ENCODE measurements around the gene GRAP2.
A peak's percentile ranks its signal among the peaks of the same experiment; 100 is the strongest.
"Not testable (repeated sequence)": the region's sequence is repeated elsewhere in the genome, so short reads cannot be mapped to it uniquely, and the experiment has no call there.

Gene GRAP2

GRCh38 chr22:39897841-39898240 lies 3.0 kb upstream of the GRAP2 start:
- no peak for DNase-seq (ENCODE audit: low read depth in 2 of 2)

- no peak for DNase-seq (ENCODE audit: low read depth in 2 of 2)
Observed at GRCh38 chr22:39898997-39899396, 1.9 kb upstream of the GRAP2 start.

- DNase-seq (ENCODE audit: low read depth in 2 of 2), result no peak
Observed at GRCh38 chr22:39901565-39902146, 772 bp downstream of the GRAP2 start.

GRCh38 chr22:39904024-39904423 lies 3.1 kb downstream of the GRAP2 start:
- DNase-seq (ENCODE audit: low read depth in 2 of 2), result not testable (repeated sequence)

- no peak for DNase-seq (ENCODE audit: low read depth in 2 of 2)
Observed at GRCh38 chr22:39904862-39905261, 4.0 kb downstream of the GRAP2 start.

GRCh38 chr22:39905687-39906086 lies 4.8 kb downstream of the GRAP2 start:
- no peak for DNase-seq (ENCODE audit: low read depth in 2 of 2)

- no peak for DNase-seq (ENCODE audit: low read depth in 2 of 2)
Observed at GRCh38 chr22:39906207-39906606, 5.3 kb downstream of the GRAP2 start.

GRCh38 chr22:39907047-39907446 lies 6.2 kb downstream of the GRAP2 start:
- DNase-seq (ENCODE audit: low read depth in 2 of 2), result peak in 1 of 2 donors; percentile 41

- no peak for DNase-seq (ENCODE audit: low read depth in 2 of 2)
Observed at GRCh38 chr22:39907605-39908097, 6.8 kb downstream of the GRAP2 start.

- no peak for DNase-seq (ENCODE audit: low read depth in 2 of 2)
Observed at GRCh38 chr22:39908136-39908535, 7.3 kb downstream of the GRAP2 start.

- peak in 1 of 2 donors; percentile 41 for DNase-seq (ENCODE audit: low read depth in 2 of 2)
Observed at GRCh38 chr22:39908737-39909136, 7.9 kb downstream of the GRAP2 start.

GRCh38 chr22:39910876-39911613 lies 10.2 kb downstream of the GRAP2 start:
- no peak for DNase-seq (ENCODE audit: low read depth in 2 of 2)

- no peak for DNase-seq (ENCODE audit: low read depth in 2 of 2)
Observed at GRCh38 chr22:39913321-39913720, 12.4 kb downstream of the GRAP2 start.

- DNase-seq (ENCODE audit: low read depth in 2 of 2), result no peak
Observed at GRCh38 chr22:39913886-39914285, 13.0 kb downstream of the GRAP2 start.

- DNase-seq (ENCODE audit: low read depth in 2 of 2), result no peak
Observed at GRCh38 chr22:39914584-39914983, 13.7 kb downstream of the GRAP2 start.

- no peak for DNase-seq (ENCODE audit: low read depth in 2 of 2)
Observed at GRCh38 chr22:39915295-39915726, 14.4 kb downstream of the GRAP2 start.

- DNase-seq (ENCODE audit: low read depth in 2 of 2), result no peak
Observed at GRCh38 chr22:39916496-39916895, 15.6 kb downstream of the GRAP2 start.

GRCh38 chr22:39917197-39917643 lies 16.3 kb downstream of the GRAP2 start:
- no peak for DNase-seq (ENCODE audit: low read depth in 2 of 2)

GRCh38 chr22:39917776-39918495 lies 17.1 kb downstream of the GRAP2 start:
- no peak for DNase-seq (ENCODE audit: low read depth in 2 of 2)

- peak; percentile 61 to 65 for DNase-seq (ENCODE audit: low read depth in 2 of 2)
Observed at GRCh38 chr22:39920134-39920743, 19.4 kb downstream of the GRAP2 start.

- no peak for DNase-seq (ENCODE audit: low read depth in 2 of 2)
Observed at GRCh38 chr22:39923696-39924095, 22.8 kb downstream of the GRAP2 start.

GRCh38 chr22:39924286-39924685 lies 23.4 kb downstream of the GRAP2 start:
- no peak for DNase-seq (ENCODE audit: low read depth in 2 of 2)
